ENCODE data around the gene SAMD4A.
A peak's percentile ranks its signal among the peaks of the same experiment; 100 is the strongest.

The SAMD4A gene, protein sequence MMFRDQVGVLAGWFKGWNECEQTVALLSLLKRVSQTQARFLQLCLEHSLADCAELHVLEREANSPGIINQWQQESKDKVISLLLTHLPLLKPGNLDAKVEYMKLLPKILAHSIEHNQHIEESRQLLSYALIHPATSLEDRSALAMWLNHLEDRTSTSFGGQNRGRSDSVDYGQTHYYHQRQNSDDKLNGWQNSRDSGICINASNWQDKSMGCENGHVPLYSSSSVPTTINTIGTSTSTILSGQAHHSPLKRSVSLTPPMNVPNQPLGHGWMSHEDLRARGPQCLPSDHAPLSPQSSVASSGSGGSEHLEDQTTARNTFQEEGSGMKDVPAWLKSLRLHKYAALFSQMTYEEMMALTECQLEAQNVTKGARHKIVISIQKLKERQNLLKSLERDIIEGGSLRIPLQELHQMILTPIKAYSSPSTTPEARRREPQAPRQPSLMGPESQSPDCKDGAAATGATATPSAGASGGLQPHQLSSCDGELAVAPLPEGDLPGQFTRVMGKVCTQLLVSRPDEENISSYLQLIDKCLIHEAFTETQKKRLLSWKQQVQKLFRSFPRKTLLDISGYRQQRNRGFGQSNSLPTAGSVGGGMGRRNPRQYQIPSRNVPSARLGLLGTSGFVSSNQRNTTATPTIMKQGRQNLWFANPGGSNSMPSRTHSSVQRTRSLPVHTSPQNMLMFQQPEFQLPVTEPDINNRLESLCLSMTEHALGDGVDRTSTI

DNA sequence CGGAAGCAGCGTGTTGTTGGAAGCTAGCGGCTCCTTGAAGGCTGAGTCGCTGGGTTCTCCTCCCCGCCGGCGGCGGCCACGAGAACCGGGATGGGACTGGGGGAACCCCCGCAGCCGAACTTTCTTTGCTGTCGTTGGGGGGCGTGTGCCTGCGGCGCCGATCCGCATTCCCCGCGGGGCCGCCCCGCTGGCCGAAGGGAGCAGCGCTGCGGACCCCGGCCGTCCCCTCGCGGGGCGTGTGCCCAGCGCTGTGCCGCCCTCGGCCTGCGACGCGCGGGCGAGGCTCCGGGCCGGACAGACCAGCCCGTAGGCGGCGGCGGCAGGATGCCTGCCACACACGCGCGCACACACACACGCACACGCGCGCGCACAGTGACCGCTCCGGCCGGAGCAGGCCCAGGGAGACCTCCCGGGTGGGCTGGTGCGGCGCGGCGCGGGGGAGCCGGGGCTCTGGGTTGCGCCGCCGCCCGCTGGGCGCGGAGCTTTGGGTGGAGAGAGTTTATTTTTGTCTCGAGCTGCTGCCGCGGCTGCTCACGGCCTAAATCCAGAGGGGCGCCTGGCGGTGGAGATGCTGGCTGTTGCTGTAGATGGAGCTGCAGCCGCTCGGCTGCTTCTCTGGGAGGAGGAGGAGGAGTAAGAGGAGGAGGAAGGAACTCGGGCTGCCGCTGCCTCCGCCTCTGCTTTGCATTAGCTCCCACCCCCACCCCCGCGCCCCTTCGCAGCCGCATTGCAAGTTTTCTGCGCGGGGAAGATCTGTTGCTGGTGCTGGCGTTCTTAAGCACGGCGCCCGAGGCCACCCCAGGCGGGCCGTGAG, at the start of gene SAMD4A:
TSS of gene SAMD4A (plus strand) at position 719 of the 814 bp plus-strand sequence. CDS start 789 bp downstream, outside the sequence.
- DNase-seq = peak; percentile 60

DNA sequence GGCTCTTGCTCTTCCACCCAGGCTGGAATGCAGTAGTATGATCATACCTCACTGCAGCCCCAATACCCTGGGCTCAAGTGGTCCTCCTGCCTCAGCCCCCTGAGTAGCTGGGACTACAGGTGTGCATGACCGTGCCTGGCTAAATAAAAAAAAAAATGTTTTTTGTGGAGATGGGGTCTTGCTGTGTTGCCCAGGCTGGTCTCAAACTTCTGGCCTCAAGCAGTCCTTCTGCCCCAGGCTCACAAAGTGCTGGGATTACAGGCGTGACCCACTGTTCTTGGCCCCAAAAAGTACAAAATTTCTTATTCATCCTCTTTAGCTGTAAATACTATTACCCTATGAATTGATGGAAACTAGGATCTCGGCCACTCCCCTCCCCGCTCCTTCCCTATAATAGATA, 42.5 kb upstream of the SAMD4A start:
- no peak for DNase-seq

DNA sequence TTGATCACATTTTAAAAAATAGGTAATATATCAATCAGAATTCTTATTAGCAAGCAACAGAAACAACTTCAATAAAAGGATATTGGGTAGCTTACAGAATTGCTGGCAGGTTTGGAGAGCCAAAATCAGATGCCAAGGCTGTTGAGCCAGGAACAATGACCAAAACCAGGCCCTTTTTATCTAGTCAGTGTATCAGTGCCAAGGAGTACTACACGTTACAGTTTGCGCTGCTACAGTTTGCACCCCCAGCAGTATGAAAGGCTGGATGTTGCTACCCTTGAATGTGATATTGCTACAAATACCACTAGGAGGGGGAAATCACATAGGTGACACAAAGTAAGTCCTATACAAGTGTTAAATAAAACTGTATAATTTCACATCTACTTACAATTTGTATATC, 38.0 kb upstream of the SAMD4A start:
- no peak for DNase-seq

DNA sequence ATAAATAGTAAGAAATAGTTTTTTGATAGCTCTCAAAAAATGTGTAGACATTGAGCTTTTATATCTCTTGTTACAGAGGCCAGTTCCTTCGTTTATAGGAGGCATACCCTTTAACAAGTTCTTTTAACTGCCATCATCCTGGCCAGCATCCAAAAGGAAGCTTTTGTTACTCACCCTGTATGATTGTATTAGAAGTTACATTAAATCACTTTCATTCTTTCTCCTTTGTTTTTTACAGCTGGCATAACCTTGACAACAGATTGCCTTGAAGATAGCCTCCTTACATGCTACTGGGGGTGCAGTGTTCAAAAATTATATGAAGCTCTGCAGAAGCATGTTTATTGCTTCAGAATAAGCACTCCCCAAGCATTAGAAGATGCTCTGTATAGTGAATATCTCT, 37.1 kb upstream of the SAMD4A start:
- DNase-seq = no peak

DNA sequence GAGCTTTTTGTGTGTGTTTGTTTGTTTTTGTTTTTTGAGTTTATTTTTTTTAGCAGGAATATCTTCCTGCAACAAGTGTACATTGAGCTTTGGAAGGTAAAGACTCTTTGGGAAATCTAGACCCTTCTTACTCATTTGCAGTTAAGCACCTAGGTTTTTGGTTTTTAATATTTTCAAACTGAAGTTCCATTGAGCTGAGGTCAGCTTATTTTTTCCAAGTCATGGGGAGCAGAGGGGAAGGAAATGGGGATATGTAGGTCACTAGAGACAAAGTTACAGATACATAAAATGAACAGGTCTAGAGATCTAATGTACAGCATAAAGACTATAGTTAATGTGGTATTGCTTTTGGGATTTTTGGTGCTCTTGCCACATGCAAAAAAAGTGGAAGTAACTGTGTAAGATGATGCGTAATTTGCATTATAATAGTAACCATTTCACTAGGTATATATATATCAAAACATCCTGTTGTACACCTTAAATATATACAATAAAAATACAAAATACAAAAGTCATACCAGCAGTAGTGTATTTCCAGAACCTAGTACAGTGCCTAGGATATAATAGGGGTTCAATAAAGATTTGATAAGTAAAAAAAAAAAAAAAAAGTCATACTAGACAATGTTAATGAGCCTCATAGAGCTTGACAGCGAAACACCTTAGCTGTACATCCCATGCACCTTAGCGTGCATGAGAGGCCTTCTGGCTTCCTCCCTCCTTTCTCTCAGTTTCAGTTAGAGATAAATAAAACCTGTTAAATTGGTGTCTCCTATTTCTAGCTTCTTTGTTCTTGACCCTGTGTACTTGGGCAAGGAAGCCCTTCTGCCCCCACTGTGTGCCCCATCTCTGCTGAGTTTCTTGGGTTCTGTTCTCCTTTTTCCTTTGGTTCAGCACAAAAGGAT, 34.6 kb upstream of the SAMD4A start:
- no peak for DNase-seq

DNA sequence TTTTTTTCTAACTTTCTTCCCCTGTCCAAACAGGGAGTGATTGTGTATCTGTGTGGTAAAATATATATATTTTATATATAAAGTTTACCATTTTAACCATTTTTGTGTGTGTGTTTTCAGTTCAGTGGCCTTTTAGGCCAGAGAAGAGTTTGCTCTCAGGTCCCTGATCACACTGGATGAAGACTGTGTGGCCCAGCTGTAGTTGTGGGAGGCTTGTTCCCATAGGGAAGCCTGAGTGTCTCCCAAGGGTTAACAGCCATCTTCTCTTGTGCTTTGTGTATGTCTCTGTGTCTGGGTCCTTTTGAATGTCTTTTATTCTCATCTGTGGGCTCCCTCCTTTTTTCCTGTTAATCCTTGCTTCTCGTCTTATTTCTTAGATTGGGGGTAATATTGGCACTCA, 33.8 kb upstream of the SAMD4A start:
- no peak for DNase-seq

DNA sequence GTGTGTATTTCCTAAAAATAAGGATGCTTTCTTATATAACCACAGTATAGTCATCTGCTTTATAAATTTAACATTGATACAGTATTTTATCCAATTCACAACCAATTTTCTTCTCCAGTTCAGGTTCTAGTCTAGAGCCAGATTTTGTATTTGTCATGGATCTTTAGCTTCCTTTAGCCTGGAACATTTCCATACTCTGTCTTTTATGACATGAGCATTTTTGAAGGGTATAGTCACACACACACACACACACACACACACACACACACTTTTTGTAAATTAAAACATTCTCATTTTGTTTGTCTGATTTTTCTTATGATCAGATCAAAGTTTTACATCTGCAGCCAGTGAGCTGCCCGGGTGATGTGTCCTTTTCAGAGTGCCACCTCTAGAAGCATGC, 31.8 kb upstream of the SAMD4A start:
- no peak for DNase-seq

DNA sequence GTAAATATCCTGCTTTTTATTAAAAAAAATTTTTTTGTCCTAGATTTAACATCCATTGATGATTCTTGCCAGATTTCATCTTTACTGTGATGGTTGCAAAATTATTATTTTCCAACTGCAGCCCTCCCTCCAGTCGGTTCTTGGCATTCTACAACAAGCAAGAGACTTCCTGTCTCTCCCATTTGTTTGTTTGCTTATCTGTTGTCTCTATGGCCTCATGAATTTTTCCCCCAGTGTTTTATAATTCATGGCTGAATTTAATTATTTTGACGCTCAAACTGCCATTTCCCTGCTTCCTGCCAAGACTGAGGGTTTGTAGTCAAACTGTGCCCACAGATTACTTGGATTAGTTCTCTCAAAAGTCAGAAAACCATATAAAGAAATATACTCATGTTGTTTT, 31.3 kb upstream of the SAMD4A start:
- no peak for DNase-seq

DNA sequence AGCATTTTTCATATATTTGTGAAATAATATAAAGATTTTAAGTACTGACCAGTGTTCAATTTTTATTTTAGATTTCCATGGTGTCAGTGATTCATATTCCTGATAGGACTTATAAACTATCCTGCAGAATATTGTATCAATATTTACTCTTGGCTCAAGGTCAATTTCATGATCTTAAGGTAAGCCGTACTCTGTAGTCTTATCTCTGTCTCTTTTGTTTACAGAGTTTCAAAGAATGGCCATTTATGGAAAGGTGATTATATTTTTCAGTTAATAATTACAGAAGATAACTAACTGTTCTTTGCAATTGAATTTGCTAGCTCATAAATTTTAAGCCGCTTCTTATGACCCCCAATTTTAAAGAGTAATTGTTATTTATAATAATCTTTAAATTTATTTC, 29.3 kb upstream of the SAMD4A start:
- DNase-seq = no peak

DNA sequence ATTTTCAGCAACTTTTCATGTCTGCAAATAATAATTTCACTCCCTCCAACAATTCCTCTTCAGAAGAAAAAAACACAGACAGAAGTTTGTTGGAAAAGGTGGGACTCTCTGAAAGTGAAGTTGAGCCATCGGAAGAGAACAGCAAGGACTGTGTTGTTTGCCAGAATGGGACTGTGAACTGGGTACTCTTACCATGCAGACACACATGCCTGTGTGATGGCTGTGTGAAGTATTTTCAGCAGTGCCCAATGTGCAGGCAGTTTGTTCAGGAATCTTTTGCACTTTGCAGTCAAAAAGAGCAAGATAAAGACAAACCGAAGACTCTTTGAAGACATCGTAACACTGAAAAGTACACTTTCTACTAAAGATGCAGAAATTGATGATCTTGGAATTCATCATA, 28.9 kb upstream of the SAMD4A start:
- DNase-seq = no peak

DNA sequence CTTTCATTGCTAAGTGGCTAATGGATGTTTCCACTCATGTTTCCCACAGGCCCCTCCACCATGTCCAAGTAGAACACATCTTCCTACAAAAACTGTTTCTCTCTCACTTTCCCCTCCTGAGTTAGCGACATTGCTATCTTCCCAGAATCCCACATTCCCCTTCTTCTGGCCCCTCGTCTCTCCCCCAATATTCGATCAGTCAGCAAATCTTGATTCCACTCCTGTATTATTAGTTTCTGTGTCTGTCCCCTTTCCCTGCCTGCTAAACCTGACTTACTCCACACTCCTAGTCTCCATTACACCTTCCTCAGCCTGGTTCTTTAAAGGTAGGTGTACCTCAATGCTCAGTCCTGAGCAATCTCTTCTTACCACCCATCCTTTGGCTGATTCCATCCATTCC, 19.3 kb upstream of the SAMD4A start:
- no peak for DNase-seq

DNA sequence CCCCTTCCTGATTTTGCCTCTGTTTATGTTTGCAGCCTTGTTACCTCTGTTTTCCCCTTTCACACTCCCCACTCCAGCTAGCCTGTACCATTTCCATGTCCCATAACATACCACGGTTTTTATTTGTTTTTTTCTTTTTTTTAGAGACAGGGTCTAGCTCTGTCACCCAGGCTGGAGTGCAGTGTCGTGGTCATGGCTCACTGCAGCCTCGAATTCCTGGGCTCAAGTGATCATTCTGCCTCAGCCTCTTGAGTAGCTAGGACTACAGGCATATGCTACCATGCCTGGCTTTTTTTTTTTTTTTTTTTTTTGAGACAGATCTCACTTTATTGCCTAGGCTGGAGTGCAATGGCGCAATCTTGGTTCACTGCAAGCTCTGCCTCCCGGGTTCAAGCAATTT, 18.4 kb upstream of the SAMD4A start:
- DNase-seq = no peak

DNA sequence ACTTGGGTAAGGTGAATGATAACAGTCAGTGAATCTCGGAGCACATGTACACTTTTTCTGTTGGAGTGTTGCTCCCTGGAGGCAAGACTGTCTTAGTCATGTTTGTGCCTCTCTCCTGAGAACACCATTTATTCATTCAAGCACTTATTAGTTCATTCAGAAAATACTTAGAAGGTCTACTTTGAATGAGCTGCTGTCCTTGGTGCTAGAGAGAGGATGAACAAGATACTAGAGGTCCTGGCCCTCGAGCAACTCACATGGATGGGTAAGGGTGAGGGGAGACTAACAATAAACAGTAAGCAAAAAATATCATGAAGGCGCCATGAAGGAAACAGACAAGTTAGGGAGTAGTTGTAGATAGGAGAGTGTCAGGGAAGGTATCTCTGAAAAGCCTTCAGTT, 17.1 kb upstream of the SAMD4A start:
- DNase-seq = no peak

DNA sequence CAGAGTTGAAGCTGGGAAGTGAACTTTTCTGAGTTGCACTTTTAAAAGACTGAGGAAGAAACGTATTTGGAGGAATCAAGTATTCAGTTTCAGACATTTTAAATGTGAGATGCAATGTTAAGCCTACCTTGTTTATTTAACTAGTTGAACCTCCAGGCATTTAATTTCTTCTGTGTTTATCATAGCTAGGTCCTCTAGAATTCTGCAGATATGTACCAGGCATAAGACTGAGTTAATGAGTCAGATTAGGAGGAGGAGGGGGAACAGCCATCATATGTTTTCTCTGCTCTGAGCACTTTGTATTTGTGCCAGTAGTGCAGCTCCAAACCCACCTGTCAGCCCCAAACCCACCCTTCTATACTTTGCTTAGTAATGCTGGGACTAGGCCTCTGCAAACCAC, 16.4 kb upstream of the SAMD4A start:
- no peak for DNase-seq

DNA sequence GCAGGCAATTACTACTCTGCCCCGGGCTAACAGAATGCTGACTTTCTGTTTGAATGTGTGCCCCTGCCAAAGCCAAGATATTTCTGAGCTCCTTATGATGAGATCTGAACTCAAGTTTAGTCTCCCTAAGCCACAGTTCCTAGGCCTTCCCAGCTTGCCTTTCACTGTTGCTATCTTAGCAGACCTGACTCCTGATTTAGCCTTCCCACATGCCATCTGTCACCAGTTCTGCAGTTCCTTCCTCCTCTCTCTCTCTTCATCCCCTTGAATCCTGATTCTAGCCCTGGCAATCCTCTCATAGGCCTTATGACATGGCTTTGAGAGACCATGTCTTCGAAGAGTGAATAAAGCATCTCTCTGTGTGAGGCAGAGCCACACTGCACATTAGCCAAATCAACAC, 12.5 kb upstream of the SAMD4A start:
- DNase-seq = no peak

DNA sequence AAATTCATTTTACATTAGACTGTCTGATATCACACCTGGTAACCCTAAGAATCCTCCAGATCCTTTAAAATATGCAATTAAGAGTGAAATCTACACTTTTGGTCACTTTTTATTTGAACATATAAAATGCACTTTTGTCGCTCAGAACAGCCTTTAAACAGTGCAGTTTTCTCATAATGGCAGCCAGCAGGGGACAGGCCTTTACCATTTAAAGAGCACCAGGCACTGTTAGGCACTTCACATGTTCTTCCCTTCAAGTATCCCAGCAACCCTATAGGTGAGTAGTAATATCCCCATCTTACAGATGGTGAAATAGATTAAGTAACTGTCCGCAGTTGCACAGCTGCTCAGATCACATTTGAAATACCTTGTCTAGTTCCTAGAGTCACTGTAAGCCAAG, 11.3 kb upstream of the SAMD4A start:
- DNase-seq = no peak

DNA sequence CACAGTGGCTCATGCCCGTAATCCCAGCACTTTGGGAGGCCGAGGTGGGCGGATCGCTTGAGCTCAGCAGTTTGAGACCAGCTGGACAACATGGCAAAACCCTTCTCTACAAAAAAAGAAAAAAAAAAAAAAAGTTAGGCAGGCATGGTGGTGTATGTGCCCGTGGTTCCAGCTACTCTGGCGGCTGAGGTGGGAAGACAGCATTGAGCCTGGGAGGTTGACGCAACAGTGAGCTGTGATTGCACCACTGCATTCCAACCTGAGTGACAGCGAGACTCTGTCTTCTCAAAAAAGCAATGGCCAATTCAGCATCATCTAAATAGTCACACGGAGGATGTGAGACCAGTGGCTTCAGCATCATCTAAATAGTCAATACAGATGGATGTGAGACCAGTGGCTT, 10.4 kb upstream of the SAMD4A start:
- no peak for DNase-seq

DNA sequence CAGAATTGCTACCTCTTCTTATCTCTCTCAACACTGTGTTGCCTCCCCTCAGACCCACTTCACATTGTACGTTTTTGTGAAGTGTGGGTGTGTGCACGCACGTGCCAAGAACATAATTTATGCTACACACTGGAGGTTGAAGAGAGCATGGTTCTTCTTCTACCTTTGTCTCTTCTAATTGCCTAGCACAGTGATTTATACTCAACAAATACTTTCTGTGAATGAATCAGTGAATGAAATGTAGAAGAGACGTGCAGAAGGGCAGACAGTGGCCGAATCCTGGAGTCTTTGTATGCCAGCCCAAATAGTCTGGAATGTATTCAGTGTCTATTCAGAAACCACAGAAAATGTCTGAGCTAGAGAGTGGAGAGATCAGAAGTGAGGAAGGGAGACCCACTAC, 4.6 kb upstream of the SAMD4A start:
- no peak for DNase-seq

DNA sequence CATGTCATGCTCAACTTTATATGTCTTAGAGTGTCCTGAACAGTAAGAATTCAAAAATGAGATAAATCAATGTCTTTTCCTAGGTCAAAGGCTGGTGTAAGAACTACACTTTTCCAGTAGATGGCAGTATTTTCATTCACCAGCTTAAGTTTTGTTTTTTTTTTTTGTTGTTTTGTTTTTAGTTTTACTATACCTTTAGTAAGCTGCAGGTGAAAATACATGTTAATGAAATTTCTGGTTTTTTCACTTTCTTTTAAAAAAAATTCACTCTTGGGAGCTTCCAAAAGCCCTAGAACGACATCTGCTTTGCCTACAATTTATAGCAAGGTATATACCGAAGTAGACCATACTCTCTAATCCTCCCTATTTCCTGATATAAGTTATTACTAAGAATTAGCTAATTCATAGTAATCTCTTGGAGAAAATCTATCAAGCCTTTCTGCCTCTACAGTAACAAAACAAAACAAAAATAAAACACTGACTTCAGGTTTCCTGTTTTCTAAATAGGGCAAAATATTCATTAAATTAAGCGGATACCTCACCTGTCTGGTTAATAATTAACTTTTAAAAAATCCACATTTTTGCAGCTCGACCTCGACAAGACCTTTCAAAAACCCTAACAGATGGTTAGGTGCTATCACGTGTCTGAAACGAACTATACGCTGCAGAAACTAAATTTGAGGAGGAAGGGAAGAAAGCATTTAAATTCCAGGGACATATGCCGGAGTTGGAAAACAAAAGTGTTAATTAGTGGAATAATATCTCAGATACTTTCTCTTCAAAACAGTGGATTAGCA, 2.7 kb upstream of the SAMD4A start:
- DNase-seq = no peak

DNA sequence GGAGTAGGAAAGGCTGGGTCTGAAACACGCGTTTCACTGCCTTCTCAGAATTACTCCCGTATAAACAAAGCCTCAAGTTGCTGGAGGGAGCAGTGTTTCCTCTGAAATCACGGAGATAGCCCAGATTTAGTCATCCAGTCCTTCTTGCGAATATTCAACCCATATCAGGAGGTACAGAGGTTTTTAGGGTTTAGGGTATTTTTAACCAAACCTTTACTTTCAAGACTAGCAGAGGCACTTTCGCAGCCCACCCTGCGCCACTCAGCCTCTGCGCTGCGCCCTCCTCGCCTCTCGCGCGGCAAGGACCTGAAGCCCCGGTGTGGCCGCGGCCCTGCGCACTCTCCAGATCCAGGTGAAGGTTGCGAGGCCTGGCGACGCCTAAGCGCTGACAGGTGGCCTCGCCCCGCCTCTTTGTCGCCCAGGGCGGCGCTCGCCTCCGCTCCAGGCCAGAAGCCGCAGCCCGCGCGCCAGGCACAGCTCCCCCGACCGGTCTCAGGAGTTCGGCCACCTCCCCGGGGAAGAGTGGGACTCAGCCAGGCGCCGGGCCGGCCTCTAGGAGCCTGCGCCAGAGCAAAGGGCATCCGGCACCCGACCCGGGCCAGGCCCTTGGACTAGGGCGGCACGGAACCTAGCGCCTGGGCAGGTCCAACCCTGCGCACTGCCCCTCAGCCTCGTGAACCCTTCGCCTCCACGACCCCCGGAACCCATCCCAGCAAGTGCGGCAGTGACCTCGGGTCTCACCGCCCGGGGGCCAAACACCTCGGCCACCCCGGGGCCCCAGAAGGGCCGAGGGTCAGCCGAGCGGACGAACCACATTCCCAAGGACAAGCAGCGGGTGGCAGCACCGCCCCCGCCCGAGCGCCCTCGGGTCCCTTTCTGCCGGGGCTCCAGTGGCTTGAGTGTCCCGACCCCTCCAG, 1.8 kb upstream of the SAMD4A start:
- DNase-seq = peak; percentile 59
